ENCODE measurements around the gene IL1RN.

IL1RN gene

GRCh38 chr2:113129519-113130078 lies 2.2 kb downstream of the IL1RN start:
- DNase-seq: no peak

- DNase-seq: no peak
Observed at GRCh38 chr2:113131352-113132185, 4.2 kb downstream of the IL1RN start.

GRCh38 chr2:113132414-113133021 lies 5.1 kb downstream of the IL1RN start:
- DNase-seq: no peak

GRCh38 chr2:113133704-113134598 lies 6.6 kb downstream of the IL1RN start:
- DNase-seq: no peak

- DNase-seq: no peak
Observed at GRCh38 chr2:113134717-113135116, 7.3 kb downstream of the IL1RN start.

- no peak for DNase-seq
Observed at GRCh38 chr2:113135317-113135716, 7.9 kb downstream of the IL1RN start.

GRCh38 chr2:113136828-113137775 lies 9.7 kb downstream of the IL1RN start:
- DNase-seq: no peak

GRCh38 chr2:113137827-113138226 lies 10.4 kb downstream of the IL1RN start:
- DNase-seq: no peak

GRCh38 chr2:113138428-113139322 lies 11.3 kb downstream of the IL1RN start:
- no peak for DNase-seq

GRCh38 chr2:113141451-113141850 lies 14.1 kb downstream of the IL1RN start:
- DNase-seq: no peak

GRCh38 chr2:113142290-113142689 lies 14.9 kb downstream of the IL1RN start:
- no peak for DNase-seq

GRCh38 chr2:113144259-113144658 lies 16.9 kb downstream of the IL1RN start:
- no peak for DNase-seq

- DNase-seq: no peak
Observed at GRCh38 chr2:113148606-113149552, 21.5 kb downstream of the IL1RN start.

GRCh38 chr2:113149553-113150257 lies 22.3 kb downstream of the IL1RN start:
- DNase-seq: no peak

GRCh38 chr2:113150258-113150601 lies 22.8 kb downstream of the IL1RN start:
- no peak for DNase-seq

GRCh38 chr2:113155331-113155730 lies 27.9 kb downstream of the IL1RN start:
- no peak for DNase-seq

- DNase-seq: no peak
Observed at GRCh38 chr2:113156278-113157117, 29.1 kb downstream of the IL1RN start.

All from NCI-H187 treated with DMSO at 0.1 percent for 48 hours (cell line).